Measurements from ENCODE around the gene SIGLEC7. TPM values are rescaled to one million over a fixed set of nuclear protein-coding genes. Genes with fewer than 3 reads are reported as not detected.

SIGLEC7 gene
- total RNA-seq, 2 donors from 2014 or later: 0.26 to 1.7 TPM

- H3K4me3 ChIP-seq: no peak overlapping the region
- no peaks in the 10 kb centered on the region for H3K36me3 ChIP-seq
- H3K27me3 ChIP-seq: no peaks in the 10 kb centered on the region
- TF ChIP-seq, protein P1, sequence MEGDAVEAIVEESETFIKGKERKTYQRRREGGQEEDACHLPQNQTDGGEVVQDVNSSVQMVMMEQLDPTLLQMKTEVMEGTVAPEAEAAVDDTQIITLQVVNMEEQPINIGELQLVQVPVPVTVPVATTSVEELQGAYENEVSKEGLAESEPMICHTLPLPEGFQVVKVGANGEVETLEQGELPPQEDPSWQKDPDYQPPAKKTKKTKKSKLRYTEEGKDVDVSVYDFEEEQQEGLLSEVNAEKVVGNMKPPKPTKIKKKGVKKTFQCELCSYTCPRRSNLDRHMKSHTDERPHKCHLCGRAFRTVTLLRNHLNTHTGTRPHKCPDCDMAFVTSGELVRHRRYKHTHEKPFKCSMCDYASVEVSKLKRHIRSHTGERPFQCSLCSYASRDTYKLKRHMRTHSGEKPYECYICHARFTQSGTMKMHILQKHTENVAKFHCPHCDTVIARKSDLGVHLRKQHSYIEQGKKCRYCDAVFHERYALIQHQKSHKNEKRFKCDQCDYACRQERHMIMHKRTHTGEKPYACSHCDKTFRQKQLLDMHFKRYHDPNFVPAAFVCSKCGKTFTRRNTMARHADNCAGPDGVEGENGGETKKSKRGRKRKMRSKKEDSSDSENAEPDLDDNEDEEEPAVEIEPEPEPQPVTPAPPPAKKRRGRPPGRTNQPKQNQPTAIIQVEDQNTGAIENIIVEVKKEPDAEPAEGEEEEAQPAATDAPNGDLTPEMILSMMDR (IDR thresholded peaks at IDR 0.05): no peak
- DNase-seq (ENCODE audit: low spot score): no peak
- H3K4me1 ChIP-seq: no peaks in the 10 kb centered on the region
- no peaks in the 10 kb centered on the region for H3K9me3 ChIP-seq
- H3K27ac ChIP-seq: no peak overlapping the region
These were observed 43.7 kb downstream of the SIGLEC7 start for GRCh38 chr19:51185868-51186215.

- Histone ChIP-seq H3K9me3 (no peaks in the 10 kb centered on the region), H3K4me3 (no peak overlapping the region), H3K27ac (no peak overlapping the region), H3K36me3 (no peaks in the 10 kb centered on the region), H3K4me1 (no peaks in the 10 kb centered on the region), H3K27me3 (no peaks in the 10 kb centered on the region)
- no peak for DNase-seq (ENCODE audit: low spot score)
- TF ChIP-seq, protein P1 (IDR thresholded peaks at IDR 0.05): no peak
These were observed 44.2 kb downstream of the SIGLEC7 start for GRCh38 chr19:51186323-51186722.

GRCh38 chr19:51187395-51188226 lies 45.5 kb downstream of the SIGLEC7 start:
- TF ChIP-seq, protein P1 (IDR thresholded peaks at IDR 0.05): no peak

DNA sequence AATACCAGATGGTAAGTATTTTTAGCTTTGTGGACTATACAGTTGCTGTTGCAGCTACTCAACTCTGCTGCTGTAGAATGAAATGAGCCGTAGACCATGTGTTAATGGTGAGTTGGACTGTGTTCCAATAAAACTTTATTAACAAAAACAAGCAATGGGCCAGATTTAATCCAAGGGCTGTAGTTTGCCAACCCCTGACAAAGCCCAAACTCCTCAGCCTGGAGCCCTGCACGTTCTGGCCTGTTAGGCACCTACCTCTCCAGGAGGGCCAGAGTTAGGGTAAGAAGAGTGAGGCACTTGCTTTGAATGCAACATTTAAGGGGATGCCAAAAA lies 46.1 kb downstream of the SIGLEC7 start:
- no peaks in the 10 kb centered on the region for H3K4me1 ChIP-seq
- no peak for DNase-seq (ENCODE audit: low spot score)
- no peaks in the 10 kb centered on the region for H3K27me3 ChIP-seq
- no peak overlapping the region for H3K27ac ChIP-seq
- no peaks in the 10 kb centered on the region for H3K9me3 ChIP-seq
- H3K4me3 ChIP-seq: no peak overlapping the region
- TF ChIP-seq, protein P1 (IDR thresholded peaks at IDR 0.05): no peak
- no peaks in the 10 kb centered on the region for H3K36me3 ChIP-seq

More at GRCh38 chr19:51187395-51188226, 45.5 kb downstream of the SIGLEC7 start:
- no peaks in the 10 kb centered on the region for H3K4me1 ChIP-seq
- H3K27me3 ChIP-seq: no peaks in the 10 kb centered on the region
- no peak overlapping the region for H3K27ac ChIP-seq
- no peaks in the 10 kb centered on the region for H3K36me3 ChIP-seq
- no peaks in the 10 kb centered on the region for H3K9me3 ChIP-seq
- no peak for DNase-seq (ENCODE audit: low spot score)
- no peak overlapping the region for H3K4me3 ChIP-seq

GRCh38 chr19:51192689-51193088 lies 50.6 kb downstream of the SIGLEC7 start:
- no peaks in the 10 kb centered on the region for H3K4me1 ChIP-seq
- H3K4me3 ChIP-seq: no peak overlapping the region
- H3K9me3 ChIP-seq: no peaks in the 10 kb centered on the region
- H3K27ac ChIP-seq: no peak overlapping the region
- no peak for DNase-seq (ENCODE audit: low spot score)
- H3K27me3 ChIP-seq: no peaks in the 10 kb centered on the region
- no peaks in the 10 kb centered on the region for H3K36me3 ChIP-seq
- TF ChIP-seq, protein P1 (IDR thresholded peaks at IDR 0.05): no peak

Measured in right atrium auricular region (tissue), 2 donors.